Gastrocnemius medialis (tissue), 4 donors: ENCODE results near the gene VSIG2. TPM values are rescaled to one million over a fixed set of nuclear protein-coding genes. Genes with fewer than 3 reads are reported as not detected.

Source experiments
- ATAC-seq, 2 donors: fragments of 150-250 bp; one replicate each; pipeline ENCODE4 v1.9.1; 2016
- DNase-seq, 2 donors: peaks; one replicate each; pipeline ENCODE4 v3.0.0-alpha.2; 2019
- H3K27ac ChIP-seq, 4 donors: fragments of 200-600 bp; sonication (generic); 1 replicate in 1 of 4; 2 replicates in 3 of 4; pipeline ENCODE4 v1.5.1; 2016 to 2018; ENCODE audit warnings: mild to moderate bottlenecking in 2 of 4, moderate library complexity in 1 of 4
- H3K27me3 ChIP-seq, 3 donors: fragments of 200-600 bp; sonication (generic) in 2 of 3; 1 replicate in 1 of 3; 2 replicates in 2 of 3; pipeline versions ENCODE4 v1.5.1 to v1.6.0; 2016 to 2019; ENCODE audit warnings: mild to moderate bottlenecking in 1 of 3, moderate library complexity in 1 of 3
- H3K36me3 ChIP-seq, 2 donors: fragments of 200-600 bp; sonication (generic) in 1 of 2; one replicate each; pipeline ENCODE4 v1.5.1; 2017 to 2018
- H3K4me1 ChIP-seq, 2 donors: fragments of 200-600 bp; sonication (generic) in 1 of 2; one replicate each; pipeline ENCODE4 v1.5.1; 2016 to 2017; ENCODE audit warnings: mild to moderate bottlenecking in 2 of 2
- H3K4me3 ChIP-seq, 4 donors: fragments of 200-600 bp; sonication (generic) in 3 of 4; 1 replicate in 1 of 4; 2 replicates in 3 of 4; pipeline ENCODE4 v1.5.1; 2016 to 2019; ENCODE audit warnings: mild to moderate bottlenecking in 2 of 4
- H3K9me3 ChIP-seq, 3 donors: fragments of 200-600 bp; sonication (generic) in 2 of 3; 1 replicate in 1 of 3; 2 replicates in 2 of 3; pipeline ENCODE4 v1.5.1; 2016 to 2019
- POLR2A ChIP-seq, 2 donors: fragments of 450-650 bp; IDR thresholded peaks; one replicate each; pipeline ENCODE4 v1.6.1; 2017; ENCODE audit warnings: antibody characterized with exemption in 2 of 2, mild to moderate bottlenecking in 2 of 2, moderate library complexity in 2 of 2
- in situ Hi-C, 4 donors: fragments of 200-750 bp; cut with MboI; loops; one replicate each; pipeline versions ENCODE4 v1.15.0 to v1.8.0; 2017; ENCODE audit warnings: low sequenced_read_pairs in 4 of 4
- intact Hi-C: fragments of 100-400 bp; cut with DNase I; formaldehyde crosslinking; loops from one replicate; pipeline ENCODE4 v1.15.1; 2023; ENCODE audit warnings: low total_unique reads
- total RNA-seq, 4 donors: library from RNA; depleted of rRNA; stranded (reverse); fragments of >200 nt; gene quantifications; one replicate each; pipeline versions ENCODE4 v1.1.0 to v1.2.3, GENCODE V29; 2016
- TF ChIP-seq, protein P1 (sequence below), 5 experiments: fragments of 450-650 bp in 3 of 5; fragments of 200-600 bp in 2 of 5; sonication (generic) in 2 of 5; IDR thresholded peaks in 4 of 5; conservative IDR thresholded peaks in 1 of 5; 1 replicate in 4 of 5; 2 replicates in 1 of 5; pipeline ENCODE4 v1.5.1; 2016 to 2019; ENCODE audit warnings: antibody characterized with exemption in 5 of 5, mild to moderate bottlenecking in 3 of 5, moderate library complexity in 3 of 5

VSIG2 gene
- total RNA-seq, 4 donors from 2014 or later, result 0.29 to 0.46 TPM; not detected in 2

DNA sequence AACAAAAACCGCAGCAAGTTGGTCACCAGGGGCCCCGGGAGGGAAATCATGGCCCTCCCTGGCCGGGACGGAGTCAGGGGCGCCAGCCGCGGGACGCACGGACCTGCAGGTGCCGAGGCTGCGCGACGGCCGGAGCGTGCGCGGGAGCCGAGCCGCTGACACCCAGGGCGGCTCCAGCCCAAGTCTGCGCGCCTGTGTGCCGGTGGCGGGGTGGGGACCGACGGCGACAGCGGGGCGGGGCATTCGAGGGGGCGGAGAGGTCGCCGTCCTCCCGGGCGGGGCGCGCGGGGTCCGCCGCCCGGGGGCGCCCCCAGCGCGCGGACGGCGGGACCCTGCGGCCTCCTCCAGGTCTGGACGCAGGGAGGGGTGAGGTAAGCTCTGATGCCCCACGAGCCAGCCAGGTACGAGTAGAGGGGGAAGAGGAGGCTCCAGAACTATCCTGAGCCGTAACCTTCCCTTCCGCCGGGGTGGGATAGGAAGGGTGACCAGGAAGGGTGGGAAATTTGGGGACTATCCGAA, 10.1 kb upstream of the VSIG2 start, which contains the start of gene ESAM:
Gene ESAM (minus strand): TSS at position 186 of the 519 bp plus-strand sequence. CDS start 136 bp downstream, at position 50.
- H3K4me3 ChIP-seq, result peak within 1 kb of the TSS; percentile 52 to 67 (median 60)
- H3K27me3 ChIP-seq, result peaks cover 44 to 52% (median 47%) of the 10 kb centered on the region in 3 donors
- ATAC-seq (no peak), DNase-seq (no peak)
- H3K9me3 ChIP-seq, result no peaks in the 10 kb centered on the region
- peaks cover 14 to 30% of the 10 kb centered on the region in 2 donors for H3K4me1 ChIP-seq
- in situ Hi-C loops (loop anchor here (5.0 to 10.0 kb wide), 4 partner anchors 73 to 97 kb away; partner anchors contain the start of genes SIAE (in 1 of the 4) and SPA17 (in 1 of the 4)), intact Hi-C loops (loop anchor here (2.0 to 5.0 kb wide), 3 partner anchors 15 to 75 kb away; partner anchors contain the start of gene MSANTD2)
- peaks cover 0 to 13% of the 10 kb centered on the region in 2 donors for H3K36me3 ChIP-seq
- H3K27ac ChIP-seq, result peak within 1 kb of the TSS; percentile 54 to 87 (median 82)
- TF ChIP-seq POLR2A (IDR thresholded peaks at IDR 0.05), result peak; percentile 47 to 72
- TF ChIP-seq, protein P1, sequence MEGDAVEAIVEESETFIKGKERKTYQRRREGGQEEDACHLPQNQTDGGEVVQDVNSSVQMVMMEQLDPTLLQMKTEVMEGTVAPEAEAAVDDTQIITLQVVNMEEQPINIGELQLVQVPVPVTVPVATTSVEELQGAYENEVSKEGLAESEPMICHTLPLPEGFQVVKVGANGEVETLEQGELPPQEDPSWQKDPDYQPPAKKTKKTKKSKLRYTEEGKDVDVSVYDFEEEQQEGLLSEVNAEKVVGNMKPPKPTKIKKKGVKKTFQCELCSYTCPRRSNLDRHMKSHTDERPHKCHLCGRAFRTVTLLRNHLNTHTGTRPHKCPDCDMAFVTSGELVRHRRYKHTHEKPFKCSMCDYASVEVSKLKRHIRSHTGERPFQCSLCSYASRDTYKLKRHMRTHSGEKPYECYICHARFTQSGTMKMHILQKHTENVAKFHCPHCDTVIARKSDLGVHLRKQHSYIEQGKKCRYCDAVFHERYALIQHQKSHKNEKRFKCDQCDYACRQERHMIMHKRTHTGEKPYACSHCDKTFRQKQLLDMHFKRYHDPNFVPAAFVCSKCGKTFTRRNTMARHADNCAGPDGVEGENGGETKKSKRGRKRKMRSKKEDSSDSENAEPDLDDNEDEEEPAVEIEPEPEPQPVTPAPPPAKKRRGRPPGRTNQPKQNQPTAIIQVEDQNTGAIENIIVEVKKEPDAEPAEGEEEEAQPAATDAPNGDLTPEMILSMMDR (IDR thresholded peaks at IDR 0.05 in 4 of 5, conservative IDR thresholded peaks at IDR 0.05 in 1 of 5), result no peak

DNA sequence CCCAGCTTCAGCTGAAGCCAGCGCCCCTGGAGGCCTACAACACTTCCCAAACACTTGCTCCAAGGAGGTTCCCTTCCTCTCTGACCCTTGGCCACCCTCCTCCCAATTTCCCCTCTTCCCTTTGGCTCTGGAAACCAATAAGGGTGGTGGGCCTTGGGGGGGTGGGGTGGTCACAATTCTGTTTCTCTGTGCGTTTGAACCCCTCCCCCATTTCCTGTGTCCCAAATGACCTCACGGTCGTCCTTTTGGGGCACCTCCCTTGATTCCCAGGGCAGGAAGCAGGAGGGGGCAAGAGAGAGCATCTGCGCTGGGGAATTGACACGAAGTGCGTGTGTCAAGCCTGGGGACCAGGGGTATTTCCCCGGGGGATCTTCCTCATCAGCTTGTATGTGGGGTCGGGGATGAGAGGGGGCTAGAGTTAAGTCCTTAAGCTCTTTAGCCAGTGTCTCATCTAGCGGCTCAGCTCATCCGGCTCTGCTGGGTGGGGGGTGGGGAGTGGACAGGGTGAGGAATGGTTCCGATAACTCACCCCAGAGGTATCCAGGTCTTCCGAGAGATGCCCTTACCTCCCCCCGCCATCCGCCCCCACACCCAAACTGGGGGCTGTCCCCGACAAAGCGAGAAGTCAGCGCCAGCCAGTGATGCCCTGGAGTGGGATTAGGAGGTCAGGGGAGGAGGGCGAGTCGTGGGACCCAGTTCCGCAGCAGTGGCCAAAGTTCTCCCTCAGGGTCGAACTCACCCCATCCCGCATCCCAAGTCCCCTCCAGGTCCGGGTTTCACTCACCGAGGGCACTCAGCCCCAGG, 9.4 kb upstream of the VSIG2 start:
- peaks cover 46 to 58% (median 53%) of the 10 kb centered on the region in 3 donors for H3K27me3 ChIP-seq

DNA sequence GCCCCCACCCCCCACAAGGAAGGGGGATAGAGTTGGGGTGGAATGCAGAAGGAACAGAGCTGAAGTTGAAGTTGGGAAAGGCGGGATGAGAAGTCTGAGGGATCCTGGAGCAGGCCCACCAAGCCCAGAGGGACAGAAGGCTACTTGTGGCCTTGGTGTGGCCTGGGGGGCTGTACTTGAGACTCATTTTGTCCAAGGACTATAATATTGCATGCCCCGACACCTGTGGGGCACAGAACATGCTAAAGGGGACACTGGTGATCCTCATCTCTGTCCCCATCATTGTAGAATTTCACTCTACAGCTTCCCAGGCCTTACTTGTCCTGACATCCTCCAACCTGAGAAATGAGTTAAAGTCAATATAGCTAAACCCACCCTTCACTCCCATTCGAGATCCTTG, 8.8 kb upstream of the VSIG2 start:
- DNase-seq (no peak), ATAC-seq (no peak)
- no peaks in the 10 kb centered on the region for H3K36me3 ChIP-seq
- peak overlapping the region; percentile 47 to 67 (median 60) for H3K4me3 ChIP-seq
- TF ChIP-seq, protein P1 (IDR thresholded peaks at IDR 0.05 in 4 of 5, conservative IDR thresholded peaks at IDR 0.05 in 1 of 5), result no peak
- peak overlapping the region; percentile 54 to 87 (median 82) for H3K27ac ChIP-seq
- in situ Hi-C loops, result loop anchor here (5.0 to 10.0 kb wide), 4 partner anchors 74 to 96 kb away; partner anchors contain the start of genes SIAE (in 1 of the 4) and SPA17 (in 1 of the 4)
- H3K9me3 ChIP-seq, result no peaks in the 10 kb centered on the region
- peaks cover 14 to 31% of the 10 kb centered on the region in 2 donors for H3K4me1 ChIP-seq
- H3K27me3 ChIP-seq, result peaks cover 49 to 60% (median 58%) of the 10 kb centered on the region in 3 donors
- intact Hi-C loops, result loop anchor here (5.0 kb wide), 2 partner anchors 41 to 76 kb away; partner anchors contain the start of gene MSANTD2

More for the DNA sequence above, 9.4 kb upstream of the VSIG2 start:
- TF ChIP-seq, protein P1 (IDR thresholded peaks at IDR 0.05 in 4 of 5, conservative IDR thresholded peaks at IDR 0.05 in 1 of 5), result peak in 1 of 5 experiments; percentile 8
- TF ChIP-seq POLR2A (IDR thresholded peaks at IDR 0.05), result no peak
- H3K27ac ChIP-seq, result peak overlapping the region; percentile 54 to 87 (median 82)
- no peak for DNase-seq
- intact Hi-C loops, result loop anchor here (2.0 to 5.0 kb wide), 3 partner anchors 15 to 76 kb away; partner anchors contain the start of gene MSANTD2
- peak in 1 of 2 donors; percentile 10 for ATAC-seq
- peaks cover 0 to 6% of the 10 kb centered on the region in 2 donors for H3K36me3 ChIP-seq
- in situ Hi-C loops, result loop anchor here (5.0 to 10.0 kb wide), 4 partner anchors 73 to 97 kb away; partner anchors contain the start of genes SIAE (in 1 of the 4) and SPA17 (in 1 of the 4)
- peaks cover 14 to 31% of the 10 kb centered on the region in 2 donors for H3K4me1 ChIP-seq
- H3K4me3 ChIP-seq, result peak overlapping the region; percentile 47 to 67 (median 60)
- no peaks in the 10 kb centered on the region for H3K9me3 ChIP-seq

DNA sequence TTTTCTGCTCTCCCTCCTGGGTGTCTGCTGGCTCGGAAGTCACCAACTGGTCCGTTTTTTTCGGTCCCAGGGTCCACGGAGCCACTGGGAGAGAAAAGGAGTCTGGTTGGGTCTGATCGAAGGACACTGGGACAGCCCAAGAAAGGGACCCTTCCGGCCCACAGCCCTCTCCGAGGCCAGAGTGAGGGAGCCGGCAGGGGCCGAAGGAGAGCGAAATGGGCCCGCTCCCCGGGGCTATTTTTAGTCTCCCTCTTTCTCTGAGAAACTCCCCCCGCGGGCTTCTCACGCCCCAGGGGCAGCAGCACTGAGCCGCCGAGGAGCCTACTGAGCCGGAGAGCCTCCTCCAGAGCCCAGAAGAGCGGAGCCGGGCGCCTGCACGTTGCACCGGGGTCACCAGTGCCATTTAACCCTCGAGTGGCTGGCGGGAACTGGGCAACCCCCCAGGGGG, 8.2 kb upstream of the VSIG2 start:
- H3K27ac ChIP-seq, result peak overlapping the region; percentile 54 to 87 (median 82)
- H3K9me3 ChIP-seq, result no peaks in the 10 kb centered on the region
- H3K27me3 ChIP-seq, result peaks cover 49 to 60% (median 58%) of the 10 kb centered on the region in 3 donors
- H3K4me1 ChIP-seq, result peaks cover 14 to 31% of the 10 kb centered on the region in 2 donors
- ATAC-seq (no peak), DNase-seq (no peak)
- in situ Hi-C loops (loop anchor here (5.0 to 10.0 kb wide), 4 partner anchors 75 to 95 kb away; partner anchors contain the start of genes SIAE (in 1 of the 4) and SPA17 (in 1 of the 4)), intact Hi-C loops (loop anchor here (5.0 kb wide), 2 partner anchors 42 to 77 kb away; partner anchors contain the start of gene MSANTD2)
- no peak for TF ChIP-seq POLR2A (IDR thresholded peaks at IDR 0.05)
- TF ChIP-seq, protein P1 (IDR thresholded peaks at IDR 0.05 in 4 of 5, conservative IDR thresholded peaks at IDR 0.05 in 1 of 5), result no peak
- no peaks in the 10 kb centered on the region for H3K36me3 ChIP-seq
- H3K4me3 ChIP-seq, result peak overlapping the region; percentile 47 to 67 (median 60)
